ENCODE data around the gene SLC35F1.
"Not testable (repeated sequence)": the region's sequence is repeated elsewhere in the genome, so short reads cannot be mapped to it uniquely, and the experiment has no call there.

Gene SLC35F1

GRCh38 chr6:117928833-117929232, 21.8 kb downstream of the SLC35F1 start:
- DNase-seq = no peak

GRCh38 chr6:117929501-117929900, 22.4 kb downstream of the SLC35F1 start:
- no peak for DNase-seq

DNA sequence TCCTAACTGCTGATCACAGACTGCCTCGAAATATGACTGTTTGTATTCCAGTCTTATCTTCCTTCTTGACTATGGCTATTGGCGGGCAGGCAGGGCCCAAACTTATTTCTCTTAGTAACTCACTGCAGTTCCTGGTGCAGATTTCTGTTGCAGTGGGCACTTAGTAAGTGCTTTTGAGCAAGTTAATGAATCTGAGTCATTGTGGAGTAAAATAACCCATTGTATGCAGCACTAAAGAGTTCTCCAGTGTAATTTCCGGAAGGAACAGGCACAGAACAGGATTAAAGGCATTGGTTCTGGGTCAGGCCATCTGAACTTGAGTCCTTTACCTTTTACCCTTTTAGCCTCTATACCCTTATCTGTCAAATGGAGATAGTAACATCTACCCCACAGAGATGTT, 23.6 kb downstream of the SLC35F1 start:
- no peak for DNase-seq

GRCh38 chr6:117932001-117932400, 24.9 kb downstream of the SLC35F1 start:
- no peak for DNase-seq

- DNase-seq = no peak
These were observed 25.6 kb downstream of the SLC35F1 start for GRCh38 chr6:117932676-117933075.

DNA sequence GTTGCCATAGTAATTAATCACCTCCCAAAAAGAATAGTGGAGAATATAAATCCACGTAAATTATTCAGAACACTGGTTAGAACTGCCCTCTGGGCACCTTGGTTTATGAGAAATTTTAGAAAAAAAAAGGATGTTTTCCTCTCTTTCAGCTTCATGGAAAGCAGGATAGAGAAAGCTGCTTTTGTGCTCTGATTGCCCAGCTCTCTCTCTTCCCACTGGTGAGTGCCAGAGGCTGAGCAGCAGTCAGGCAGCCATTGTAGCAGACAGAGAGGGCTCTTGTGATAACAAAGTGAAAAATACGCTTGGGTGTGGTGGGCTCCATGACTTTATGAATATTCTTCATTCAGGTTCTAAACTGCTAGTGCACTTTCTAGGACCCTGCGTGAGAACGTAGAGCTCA, 26.4 kb downstream of the SLC35F1 start:
- DNase-seq = no peak

DNA sequence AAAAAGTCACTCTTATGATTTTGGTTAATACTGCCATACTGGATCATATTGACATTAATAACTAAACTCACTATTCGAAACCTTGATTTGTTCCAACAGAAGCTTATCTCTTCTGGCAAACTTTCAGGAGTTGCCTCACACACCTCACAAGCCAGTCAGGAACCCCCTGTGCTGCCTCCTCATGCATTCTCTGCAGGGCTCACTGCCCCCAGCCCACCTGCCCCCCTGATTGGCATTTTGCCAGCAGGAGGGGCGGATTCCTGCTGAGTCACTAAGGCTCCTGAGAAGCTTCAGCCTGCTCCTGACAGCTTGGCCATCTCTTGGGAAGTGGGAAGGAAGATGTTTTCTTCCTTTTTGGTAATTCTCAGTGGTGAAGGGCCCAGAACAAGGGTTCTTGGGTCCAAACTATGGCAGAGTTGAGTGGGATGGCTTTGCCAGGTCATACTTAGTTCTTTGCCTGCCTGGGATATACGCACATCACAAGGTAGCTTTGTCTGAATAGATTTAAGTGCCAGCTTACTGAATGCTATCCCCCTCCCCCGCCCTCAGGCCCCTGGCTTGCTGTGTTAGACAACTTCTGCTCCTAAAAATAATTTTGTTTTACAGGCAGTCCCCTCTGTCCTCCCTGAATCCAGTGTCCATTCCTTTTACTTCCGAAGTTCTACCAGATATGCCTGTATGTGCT, 31.4 kb downstream of the SLC35F1 start:
- DNase-seq = no peak

GRCh38 chr6:117947234-117947633, 40.2 kb downstream of the SLC35F1 start:
- DNase-seq = no peak

DNA sequence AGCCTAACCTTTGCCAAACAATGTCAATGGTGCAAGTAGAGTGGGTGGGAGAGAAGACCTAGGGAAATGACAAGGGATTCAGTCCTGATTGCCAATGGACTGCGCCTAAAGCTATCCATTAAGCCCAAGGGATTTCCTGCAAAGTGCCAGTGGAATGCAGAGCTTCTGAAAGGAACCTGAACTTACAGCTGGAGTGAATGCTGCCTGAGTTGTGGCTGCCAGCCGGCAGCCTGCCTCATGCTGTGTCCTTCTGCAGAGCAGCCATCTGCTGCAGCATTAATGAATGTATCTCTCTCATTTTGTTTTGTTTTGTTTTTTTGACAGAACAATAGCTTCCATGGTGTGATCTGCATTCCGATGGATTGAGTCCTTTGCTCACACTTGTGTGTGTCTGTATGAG, 44.7 kb downstream of the SLC35F1 start:
- DNase-seq = no peak

GRCh38 chr6:117955684-117956256, 48.7 kb downstream of the SLC35F1 start:
- no peak for DNase-seq

- no peak for DNase-seq
These were observed 49.3 kb downstream of the SLC35F1 start for GRCh38 chr6:117956386-117956785.

DNA sequence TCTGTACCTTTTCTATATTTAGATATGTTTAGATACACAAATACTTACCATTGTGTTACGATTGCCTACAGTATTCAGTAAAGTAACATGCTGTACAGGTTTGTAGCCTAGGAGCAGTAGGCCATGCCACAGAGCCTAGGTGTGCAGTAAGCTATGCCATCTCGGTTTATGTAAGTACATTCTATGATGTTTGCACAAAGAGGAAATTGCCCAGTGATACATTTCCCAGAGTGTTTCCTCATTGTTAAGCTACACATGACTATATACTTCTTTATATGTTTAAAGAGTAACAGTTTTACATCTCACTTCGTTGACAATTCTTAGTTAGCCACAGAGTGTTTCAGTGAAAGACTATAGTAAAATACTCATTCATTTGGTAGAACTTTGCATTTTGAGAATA, 51.5 kb downstream of the SLC35F1 start:
- no peak for DNase-seq

DNA sequence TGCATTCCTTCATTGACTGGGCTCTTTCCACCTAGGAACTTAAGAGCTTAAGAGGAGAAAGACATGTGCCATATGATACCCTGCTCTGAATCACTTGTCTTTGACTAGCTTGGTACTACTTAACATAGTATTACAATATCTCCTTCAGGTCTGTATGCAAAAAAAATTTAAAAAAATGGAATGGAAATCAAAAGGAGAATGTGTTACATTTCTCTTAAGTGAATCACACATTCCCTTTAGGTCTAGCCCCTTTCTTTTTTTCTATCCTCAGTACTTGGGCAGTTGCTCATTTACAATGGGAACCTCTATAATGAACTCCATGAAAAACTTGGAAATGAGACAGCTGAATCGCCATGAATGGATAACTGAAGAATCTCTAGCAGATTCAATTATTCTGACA, 53.8 kb downstream of the SLC35F1 start:
- no peak for DNase-seq

DNA sequence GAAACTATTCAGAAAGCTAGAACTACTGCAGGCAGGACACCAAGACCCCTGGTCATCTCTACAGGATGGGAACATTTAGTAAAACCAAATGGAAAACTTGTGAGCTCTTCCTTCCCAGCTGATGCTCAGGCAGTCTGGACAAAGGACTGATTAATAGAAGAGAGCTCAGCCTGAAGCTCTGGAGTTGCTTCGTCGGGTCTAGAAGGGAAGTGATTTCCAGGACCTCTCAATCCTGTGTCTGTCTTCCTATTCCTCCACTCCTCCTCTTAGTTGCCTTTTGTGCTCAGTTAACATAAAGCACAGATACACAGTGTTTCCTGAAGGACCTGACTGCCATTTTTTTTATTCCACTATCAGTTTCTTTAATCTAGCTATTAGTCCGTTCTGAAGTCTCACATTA, 54.2 kb downstream of the SLC35F1 start:
- DNase-seq = no peak

- not testable (repeated sequence) for DNase-seq
These were observed 58.7 kb downstream of the SLC35F1 start for GRCh38 chr6:117965763-117966162.

DNA sequence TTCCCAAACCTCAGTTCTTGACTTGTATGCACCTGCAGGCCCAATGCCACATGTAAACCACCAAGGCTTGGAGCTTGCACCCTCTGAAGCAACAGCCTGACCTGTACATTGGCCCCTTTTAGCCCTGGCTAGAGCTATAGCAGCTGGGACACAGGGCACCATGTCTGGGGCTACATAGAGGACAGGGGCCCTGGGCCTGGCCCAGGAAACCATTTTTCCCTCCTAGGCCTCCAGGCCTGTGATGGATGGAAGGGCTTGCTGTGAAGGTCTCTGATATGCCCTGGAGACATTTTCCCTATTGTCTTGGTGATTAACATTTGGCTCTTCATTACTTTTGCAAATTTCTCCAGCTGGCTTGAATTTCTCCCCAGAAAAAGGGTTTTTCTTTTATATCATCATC, 64.6 kb downstream of the SLC35F1 start:
- DNase-seq = no peak

GRCh38 chr6:117974914-117975627, 68.0 kb downstream of the SLC35F1 start:
- no peak for DNase-seq

- peak; percentile 44 for DNase-seq
These were observed 69.1 kb downstream of the SLC35F1 start for GRCh38 chr6:117976030-117976651.

DNA sequence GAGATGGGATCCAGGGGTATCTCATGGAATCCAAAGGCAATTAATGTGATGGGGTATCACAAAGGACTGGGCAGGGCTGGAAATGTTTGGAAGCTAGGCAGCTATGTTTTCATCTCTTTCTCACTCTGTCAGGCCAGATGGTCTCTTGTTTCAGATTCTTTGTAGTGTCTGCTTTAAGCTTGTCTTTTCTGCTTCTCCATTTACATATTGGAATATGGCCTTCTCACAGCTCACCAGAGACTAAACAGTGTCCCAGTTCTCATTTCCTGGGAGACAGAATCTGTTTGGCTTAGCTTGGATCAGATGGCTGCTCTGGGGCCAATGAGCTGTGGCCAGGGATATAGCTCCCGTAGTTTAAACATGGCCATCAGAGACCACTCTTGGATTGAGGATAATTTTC, 78.9 kb downstream of the SLC35F1 start:
- no peak for DNase-seq

DNA sequence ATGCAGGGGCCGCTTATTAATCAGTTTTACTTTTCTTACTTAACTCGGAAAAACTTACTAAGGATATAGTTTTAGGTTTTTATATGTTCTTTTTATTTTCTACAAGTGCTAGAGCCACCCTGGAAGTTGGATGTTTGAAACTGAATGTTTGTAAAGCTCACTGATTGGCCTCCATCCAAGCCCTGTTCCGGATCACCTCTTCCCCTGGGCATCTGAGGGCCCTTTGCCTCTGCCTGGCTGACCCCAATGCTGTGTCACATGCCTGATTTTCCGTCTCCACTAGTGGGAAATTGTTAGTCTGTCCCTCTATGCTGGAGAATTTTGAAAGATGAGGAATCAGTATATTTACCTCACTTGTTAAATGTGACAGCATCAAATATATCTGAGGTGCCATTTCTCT, 79.3 kb downstream of the SLC35F1 start:
- no peak for DNase-seq

DNA sequence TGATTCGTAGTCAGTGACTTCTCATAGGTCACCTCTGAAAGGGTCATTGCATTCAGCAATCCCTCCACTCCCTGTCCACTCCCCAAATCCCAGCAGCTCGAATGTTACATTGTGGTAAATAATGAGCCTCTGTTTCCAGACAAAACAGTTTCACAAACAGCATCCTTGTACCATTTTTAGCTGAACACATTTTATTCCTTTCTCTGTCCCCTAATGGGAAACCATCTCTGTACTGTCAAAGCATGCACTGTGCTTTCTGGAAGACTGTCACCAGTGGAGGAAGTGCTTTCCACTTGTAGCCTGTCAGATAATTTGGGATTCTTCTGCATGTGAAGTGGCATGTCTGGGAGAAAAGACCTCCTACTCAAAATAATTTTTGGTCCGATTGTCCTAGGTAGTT, 82.0 kb downstream of the SLC35F1 start:
- no peak for DNase-seq

GRCh38 chr6:117990151-117990550, 83.1 kb downstream of the SLC35F1 start:
- no peak for DNase-seq

- DNase-seq = peak; percentile 21
These were observed 85.8 kb downstream of the SLC35F1 start for GRCh38 chr6:117992856-117993255.

DNA sequence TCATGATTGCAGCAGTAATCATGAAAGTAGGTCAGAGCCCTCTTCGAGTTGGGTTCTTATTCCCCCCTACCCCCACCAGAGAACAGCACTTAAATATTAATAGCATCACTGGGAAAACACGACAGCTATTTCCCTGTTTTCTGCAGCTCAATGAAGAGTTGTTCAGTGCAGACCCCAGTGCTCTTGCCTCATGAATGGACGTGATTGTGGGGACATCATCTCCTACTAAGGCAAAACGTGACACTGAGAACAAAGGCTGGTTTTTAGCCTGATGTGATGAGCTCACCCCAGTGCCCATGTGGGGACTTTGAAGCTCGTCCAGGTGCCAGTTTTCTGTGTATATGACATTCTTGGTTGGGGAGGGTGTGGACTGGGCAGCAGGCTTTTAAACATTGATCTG, 105.9 kb downstream of the SLC35F1 start:
- DNase-seq = no peak
